Right ventricle myocardium inferior (tissue), 1 donor: ENCODE measurements around the gene CBX2. TPM values are rescaled to one million over a fixed set of nuclear protein-coding genes. Genes with fewer than 3 reads are reported as not detected.

ENCODE experiments used
- ATAC-seq: fragments of 200-7000 bp; cut with Tn5 transposase; one replicate; pipeline ENCODE4 v1.9.1; 2020; ENCODE audit warnings: mild to moderate bottlenecking, moderate library complexity
- DNase-seq: peaks from one replicate; pipeline ENCODE4 v3.0.0; 2021; ENCODE audit errors: missing footprints
- intact Hi-C: fragments of 100-400 bp; cut with DNase I; formaldehyde crosslinking; loops from one replicate; pipeline ENCODE4 v1.11.0; 2022
- total RNA-seq: library from RNA; stranded (reverse); fragmentation: NEBNext Ultra II Directional; extraction: Animal tissue kit (Norgen Biotek cat#: 25700); gene quantifications from one replicate; pipeline ENCODE4 v1.2.1, GENCODE V29; 2021
- donor health status: DM: no; HTN: yes; CAD: no; lungs with severe emphysema.

CBX2 gene
- total RNA-seq, 1 donor from 2014 or later, result 4.2 TPM

DNA sequence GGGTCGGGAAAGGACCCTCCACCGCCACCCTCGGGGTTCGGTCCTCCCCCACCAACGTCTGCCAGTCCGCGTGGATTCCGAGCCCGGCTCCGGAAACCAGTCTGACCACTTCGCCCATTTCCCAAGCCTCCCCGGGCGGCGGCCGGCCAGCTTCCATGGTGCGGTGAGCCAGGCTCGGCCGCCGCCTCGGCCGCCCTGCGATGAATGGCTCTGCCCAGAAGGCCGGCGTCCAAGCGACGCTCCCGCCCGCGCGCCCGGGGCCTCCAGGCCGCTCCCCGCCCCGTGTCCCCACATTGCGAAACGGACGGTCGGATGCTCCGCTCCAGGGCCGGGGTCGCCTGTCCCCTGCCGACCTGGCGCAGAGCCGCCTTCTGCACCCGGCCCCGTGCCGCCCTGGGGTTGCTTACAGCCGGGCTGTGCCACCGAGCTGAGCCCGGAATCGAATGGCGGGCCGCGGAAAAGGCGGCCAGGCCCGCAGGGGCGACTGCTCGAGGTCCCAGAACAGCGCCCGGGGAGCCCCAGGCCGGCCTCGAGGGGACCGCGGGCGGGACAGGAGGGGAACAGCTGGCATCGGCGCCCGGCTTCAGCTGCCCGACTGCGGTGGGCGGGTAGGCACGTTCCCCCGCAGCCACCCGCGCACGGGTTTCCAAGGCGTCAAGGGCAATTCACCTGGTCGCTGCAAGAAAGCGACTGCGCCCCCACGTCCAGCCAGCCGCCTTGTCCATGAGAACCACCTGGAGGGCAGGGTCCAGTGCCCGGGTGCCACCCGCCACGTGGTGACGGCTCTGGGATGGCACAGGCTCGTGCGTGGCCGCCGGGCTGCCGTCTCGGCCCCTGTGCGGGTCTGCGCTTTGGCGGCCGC is 37.3 kb downstream of the CBX2 start:
- no peak for DNase-seq
- peak; percentile 23 for ATAC-seq
- intact Hi-C loops, result no loop called here

DNA sequence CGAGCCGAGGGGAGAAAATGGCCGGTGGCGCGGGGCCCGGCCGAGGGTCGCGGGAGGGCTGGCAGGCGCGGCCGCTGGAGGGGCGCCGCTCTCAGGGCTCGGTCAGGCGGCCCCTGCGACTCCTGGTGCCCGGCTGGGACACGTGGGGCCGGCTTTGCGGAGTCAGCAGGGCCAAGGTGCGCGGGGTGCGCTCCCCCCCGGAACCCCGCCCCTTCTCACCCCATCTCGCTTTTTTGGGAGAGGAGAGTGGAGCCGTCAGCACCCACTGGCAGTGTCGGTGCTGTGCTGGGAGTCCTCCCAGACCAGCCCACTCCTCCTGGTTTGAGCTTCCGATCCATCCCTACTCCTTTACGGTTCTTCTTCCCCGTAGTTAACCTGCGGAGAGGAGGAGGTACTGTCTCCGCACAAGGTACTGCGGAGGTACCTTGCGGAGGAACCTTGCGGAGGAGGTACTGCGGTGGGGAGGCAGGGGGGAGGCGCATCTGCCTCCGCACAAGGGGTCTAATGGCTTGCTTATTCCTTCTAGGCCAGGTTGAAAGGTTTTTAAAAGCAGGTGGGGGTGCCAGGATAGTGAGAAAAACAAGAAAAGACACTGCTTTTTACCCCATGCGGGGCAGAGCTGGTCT is 38.0 kb downstream of the CBX2 start:
- intact Hi-C loops, result no loop called here
- ATAC-seq (no peak), DNase-seq (no peak)

DNA sequence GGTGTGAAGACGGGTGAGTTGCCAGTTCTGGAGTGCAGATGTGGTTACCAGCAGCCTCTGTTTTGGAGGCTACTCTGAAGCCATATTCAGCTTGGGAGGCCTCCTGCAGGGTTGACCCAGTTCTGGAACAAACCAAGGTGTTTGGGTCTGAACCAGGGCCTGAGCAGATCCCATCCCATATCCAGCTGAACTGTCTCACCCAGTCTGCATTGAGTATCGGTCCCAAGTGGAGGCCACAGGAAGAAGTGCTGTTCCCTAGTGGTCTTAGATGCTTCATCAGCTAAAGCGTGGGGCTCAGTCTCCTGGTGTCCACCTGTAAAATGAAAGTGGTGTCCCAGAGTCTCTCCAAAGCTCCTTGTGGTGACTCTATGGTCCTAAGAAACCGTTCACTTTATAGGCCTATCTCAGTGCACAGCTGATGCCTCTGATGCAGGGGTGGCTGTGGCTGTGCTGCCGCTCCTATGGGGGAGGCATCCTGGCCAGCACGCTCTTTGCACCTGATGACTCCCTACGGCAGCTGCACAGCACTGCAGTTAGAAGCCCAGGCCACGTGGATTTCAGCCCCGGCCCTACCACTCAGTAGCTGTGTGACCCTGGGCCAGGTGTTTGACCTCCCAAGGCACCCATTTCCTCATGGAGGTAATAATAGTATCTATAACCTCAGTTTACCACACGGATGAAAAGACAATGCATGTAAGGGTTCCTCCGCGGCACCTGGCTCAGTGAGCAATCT is 40.2 kb downstream of the CBX2 start:
- DNase-seq, result no peak
- intact Hi-C loops, result no loop called here
- no peak for ATAC-seq

DNA sequence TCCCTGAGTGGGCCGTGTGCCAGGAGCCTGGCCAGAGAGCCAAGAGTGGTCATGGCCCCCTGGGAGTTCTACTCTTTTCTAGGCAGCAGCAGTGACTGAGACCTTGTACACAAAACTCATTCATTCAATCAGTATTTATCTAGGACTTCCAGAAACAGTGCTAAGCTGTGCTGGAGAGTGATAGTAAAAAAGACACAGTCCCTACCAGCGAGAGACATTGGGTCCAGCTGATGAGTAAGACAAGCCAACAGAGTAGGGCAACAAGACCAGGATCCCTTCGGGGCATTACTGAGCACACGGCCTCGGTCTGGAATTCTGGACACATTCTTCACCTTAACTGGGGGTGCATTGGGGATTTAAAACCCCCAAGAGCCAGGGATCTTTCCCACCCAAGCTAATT is 41.1 kb downstream of the CBX2 start:
- intact Hi-C loops, result no loop called here
- DNase-seq (no peak), ATAC-seq (no peak)

DNA sequence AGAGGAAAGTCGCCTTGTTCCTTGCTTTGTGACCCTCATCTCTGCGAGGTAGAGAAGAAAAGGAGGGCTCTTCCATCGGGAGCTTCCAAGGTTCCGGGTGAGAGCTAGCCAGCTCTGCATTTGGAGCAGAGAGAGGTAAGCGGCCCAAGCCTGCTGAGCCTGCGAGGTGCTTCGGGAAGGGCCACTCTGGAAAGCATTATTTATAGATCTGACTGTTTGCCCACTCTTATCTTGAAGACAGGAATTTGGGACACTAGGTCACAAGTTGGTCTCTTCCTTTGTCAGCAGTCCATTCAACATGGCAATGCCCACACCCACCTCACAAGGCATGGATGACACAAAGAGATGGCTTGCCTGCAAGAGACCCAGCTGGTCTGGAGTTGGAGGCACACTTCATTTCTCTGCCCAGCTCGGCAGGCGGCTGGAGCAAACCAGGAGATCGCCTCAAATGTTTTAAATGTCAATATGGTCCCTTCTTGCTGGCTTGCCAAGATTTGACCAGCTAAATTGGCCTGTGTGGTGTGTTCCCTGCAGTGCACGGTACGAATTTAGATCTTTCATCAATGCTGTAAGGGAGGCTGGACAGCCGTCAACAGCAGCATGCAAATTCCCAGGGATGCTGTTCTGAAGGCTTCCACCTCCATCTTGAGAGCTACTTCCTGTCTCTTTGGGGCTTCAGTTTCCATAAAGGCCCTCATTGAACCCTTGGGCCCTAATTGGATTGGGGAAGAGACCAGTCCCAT is 41.8 kb downstream of the CBX2 start:
- no peak for DNase-seq
- intact Hi-C loops, result no loop called here
- ATAC-seq, result peak; percentile 66

DNA sequence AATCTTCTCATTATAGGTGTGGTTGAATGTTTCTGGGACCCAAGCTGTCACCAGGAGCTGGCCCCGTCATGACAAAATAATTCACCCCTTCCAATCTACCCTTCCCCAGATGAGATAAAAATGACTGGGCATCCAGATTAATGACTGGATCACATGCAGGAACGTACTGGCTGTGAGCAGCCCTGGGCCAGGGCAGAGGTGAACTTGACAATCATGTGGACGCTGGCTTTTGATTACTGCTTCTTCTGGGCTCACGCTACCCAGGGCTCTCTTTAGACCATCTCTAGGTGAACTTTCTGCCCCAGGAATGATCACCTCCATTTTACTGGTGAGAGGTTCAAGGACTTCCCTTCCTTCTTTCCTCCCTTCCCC is 43.0 kb downstream of the CBX2 start:
- ATAC-seq, result no peak
- intact Hi-C loops, result no loop called here
- DNase-seq, result no peak

DNA sequence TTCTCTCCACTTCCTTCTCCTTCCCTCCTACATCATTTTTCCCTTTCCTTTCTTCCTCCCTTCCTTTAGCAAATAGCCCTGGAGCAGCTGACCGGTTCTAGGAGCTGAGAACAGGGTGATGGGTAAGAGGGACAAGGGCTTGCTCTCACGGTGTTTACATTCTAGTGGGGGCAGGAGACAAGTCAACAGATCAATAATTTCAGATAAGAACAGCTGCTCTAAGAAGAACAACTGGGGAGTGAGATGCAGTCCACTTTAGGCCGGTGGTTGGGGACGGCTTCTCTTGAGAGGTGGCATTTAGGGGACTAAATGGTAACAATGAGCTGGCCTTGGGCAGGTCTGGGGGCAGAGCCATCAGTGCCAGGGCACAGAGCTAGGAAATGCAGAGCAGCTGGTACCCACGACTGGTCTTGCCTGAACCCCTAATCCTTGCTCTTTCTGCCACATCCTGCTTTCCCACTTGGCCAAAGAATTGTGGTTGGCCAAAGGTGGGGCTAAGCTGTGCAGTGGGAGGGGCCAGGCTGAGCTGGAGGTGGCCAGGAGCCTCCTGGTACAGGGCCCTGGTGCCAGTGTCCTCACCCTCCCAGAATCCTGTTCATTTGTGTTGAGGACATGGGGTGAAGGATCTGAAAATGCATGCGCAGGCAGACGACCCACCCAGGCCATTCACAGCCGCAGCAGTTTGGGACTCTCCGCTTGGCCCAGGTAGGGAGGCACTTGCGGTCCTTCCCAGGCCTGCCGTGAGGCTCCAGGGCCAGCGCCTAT is 43.6 kb downstream of the CBX2 start:
- no peak for ATAC-seq
- intact Hi-C loops, result no loop called here
- DNase-seq, result no peak

DNA sequence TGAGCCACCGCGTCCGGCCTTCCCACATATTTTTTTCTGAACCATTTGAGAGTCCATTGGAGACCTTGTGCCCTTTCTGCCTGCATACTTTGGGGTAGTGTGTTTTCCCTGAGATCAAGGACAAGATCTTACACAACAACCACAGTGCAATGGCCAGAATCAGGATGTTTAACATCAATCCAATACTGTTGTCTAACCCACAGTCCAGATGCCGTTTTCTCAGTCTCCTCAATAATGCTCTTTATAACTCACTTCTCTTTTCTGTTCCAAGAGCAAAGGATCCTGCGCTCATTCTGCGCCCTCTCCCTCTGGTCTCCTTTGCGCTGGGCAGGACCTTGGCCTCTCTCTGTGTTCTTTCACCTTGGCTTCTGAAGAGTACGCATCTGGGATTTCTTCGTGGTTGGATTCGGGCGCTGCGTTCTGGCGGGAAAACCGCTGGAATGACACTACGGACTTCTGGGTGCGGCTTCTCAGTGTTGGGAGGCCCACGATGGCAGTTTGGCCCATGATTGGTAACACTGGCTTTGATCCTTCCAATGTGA is 44.7 kb downstream of the CBX2 start:
- ATAC-seq, result no peak
- intact Hi-C loops, result no loop called here
- no peak for DNase-seq

DNA sequence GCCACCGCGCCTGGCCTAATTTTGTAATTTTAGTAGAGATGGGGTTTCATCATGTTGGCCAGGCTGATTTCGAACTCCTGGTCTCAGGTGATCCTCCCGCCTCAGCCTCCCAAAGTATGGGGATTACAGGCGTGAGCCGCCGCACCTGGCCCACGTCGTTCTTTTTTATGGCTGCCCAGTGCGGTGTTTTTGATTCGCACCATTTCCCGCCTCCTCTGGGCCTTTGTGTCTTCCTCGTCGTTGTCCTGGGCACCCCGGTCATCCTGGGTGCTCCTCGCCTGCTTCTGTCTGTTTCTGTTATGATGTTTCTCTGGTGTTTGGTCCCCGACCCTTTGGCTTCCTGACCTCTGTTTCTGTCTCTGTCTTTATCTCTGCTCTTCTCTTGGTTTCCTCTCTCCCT is 46.3 kb downstream of the CBX2 start:
- DNase-seq (no peak), ATAC-seq (no peak)
- intact Hi-C loops, result no loop called here

DNA sequence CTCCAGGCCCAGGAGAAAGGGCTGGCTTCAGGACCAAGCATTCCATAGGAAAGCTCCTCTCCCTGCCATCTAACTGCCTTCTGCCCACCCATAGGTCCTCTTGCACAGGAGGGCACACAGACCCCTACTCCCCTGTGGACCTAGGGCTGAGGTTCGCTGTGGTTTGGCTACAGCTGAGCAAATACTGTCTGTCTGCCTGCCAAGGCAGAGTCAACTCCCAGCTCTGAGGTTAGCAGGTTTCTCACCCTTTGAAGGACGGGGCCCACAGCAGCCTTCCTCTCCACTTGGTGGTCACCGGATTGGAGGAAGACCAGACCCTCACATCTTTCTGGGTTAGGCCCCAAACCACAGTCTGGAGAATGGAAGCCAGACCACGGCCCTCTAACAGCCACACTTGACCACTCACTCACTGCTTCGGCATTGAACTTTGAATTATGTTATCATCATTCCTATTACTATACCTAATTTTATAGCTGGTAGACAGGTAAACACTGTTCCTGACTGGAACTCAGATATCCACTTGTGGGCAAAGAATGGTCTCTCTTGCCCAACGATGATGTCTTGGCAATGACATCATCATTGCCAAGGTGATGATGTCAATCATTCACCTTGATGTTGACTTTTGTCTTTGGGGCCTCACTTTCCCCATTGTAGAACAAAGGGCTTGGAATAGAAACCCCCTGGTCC is 47.1 kb downstream of the CBX2 start:
- intact Hi-C loops, result no loop called here
- DNase-seq, result no peak
- no peak for ATAC-seq

DNA sequence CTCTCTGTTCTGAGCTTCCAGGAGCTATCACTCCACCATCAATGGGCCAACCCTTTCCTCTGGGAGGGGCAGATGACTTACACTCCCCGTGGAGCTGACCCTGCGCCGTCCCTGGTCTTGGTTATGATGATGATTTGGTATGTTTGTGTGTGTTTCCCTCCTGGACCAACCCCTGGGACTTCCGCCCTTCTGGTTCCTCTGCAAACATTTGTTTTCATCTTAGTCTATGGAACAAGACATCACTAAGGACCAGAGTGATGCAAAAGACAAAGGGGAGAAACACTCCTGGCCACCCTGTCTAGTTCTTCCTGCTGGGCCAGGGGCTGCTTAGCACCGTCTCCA is 47.6 kb downstream of the CBX2 start:
- intact Hi-C loops, result no loop called here
- no peak for ATAC-seq

DNA sequence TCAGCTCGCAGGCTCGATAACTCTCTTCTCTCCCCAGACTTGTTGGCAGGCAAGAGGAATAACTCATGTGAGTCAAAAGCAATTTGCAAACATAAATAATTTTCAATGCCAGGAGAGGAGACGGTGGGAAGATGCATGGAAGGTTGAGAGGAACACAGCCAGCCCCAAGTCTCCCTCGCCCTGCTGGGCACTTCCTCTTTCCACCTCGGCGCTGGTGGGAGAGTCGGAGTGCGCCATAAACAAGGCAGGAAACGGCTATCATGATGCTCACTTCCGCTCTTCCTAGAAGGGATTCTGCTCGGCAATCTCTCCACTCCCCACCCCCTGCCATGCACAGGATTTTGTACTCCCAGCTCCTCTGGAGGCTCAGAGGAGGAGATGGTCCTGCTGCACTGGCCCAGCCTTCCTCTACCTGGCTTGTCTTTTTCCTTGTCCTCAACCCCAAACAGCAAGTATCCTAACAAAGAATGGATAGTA is 48.3 kb downstream of the CBX2 start:
- no peak for DNase-seq
- peak; percentile 22 for ATAC-seq
- intact Hi-C loops, result no loop called here

More for the DNA sequence above, 47.6 kb downstream of the CBX2 start:
- DNase-seq, result no peak

DNA sequence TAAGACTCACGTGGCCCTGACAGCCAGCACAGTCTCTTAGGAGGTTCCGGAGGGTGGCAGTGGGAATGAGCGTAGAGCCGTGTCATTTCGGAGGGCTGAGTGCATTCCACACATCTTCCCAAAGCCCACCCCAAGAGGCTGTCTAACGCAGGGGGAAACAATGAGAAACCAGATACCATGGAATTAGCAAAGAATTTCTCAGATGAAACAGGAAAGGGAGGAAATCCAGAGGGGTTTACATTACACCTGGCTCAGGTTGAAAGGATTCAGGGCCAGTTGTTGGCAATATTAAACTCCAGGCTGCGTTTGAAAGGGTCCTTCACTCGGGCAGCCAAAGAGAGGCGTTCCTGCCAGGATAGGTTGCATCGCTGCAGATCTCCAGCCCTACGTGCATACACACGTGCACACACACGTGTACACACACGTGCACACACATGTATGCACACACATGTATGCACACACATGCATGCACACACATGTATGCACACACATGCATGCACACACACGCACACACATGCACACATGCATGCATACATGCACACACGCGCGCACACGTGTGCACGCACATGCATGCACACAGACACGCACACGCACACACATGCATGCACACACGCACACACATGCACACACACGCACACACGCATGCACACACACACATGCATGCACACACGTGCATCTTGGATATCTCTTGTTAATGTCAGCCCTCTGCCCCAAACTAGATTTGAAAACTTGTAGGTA is 49.1 kb downstream of the CBX2 start:
- ATAC-seq (no peak), DNase-seq (no peak)
- intact Hi-C loops, result no loop called here

DNA sequence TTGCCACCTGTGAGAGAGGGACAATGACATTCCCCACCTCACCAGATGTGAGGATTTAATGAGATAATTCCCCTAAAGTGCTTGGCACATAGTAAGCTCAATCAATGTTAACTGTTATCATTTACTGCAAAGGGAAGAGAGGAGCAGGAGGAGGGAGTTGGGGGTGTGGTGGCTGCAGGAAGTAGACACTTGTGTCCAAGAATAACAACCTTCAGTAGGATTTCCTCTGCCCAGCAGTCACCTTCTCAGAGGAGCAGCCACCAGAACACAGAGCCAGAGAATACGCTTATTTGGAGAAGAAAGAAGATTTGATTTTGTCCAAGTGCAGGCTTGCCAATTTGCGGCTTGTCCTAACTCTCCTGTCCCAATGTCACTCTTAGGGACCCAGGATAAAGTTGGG is 51.1 kb downstream of the CBX2 start:
- DNase-seq, result no peak
- intact Hi-C loops, result no loop called here
- ATAC-seq, result no peak

DNA sequence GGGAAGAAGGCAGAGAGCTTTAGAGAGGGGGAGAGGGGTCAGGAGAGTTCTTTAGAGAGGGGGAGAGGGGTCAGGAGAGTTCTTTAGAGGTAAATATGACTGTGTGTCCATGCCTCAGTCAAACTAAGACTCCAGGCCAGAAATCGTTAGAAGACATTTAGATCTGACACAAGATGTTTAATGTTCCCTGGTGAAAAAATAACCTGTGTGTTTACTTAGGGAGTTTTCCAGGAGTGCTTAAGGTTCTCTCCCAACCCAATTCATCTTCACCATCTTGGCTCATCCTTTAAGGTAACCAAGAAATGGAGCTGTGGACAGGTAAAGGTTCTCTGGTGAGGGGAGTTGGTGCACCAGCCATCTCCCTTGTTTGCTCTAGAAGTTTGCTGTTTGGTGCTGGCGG is 51.5 kb downstream of the CBX2 start:
- intact Hi-C loops, result no loop called here
- ATAC-seq (no peak), DNase-seq (no peak)

DNA sequence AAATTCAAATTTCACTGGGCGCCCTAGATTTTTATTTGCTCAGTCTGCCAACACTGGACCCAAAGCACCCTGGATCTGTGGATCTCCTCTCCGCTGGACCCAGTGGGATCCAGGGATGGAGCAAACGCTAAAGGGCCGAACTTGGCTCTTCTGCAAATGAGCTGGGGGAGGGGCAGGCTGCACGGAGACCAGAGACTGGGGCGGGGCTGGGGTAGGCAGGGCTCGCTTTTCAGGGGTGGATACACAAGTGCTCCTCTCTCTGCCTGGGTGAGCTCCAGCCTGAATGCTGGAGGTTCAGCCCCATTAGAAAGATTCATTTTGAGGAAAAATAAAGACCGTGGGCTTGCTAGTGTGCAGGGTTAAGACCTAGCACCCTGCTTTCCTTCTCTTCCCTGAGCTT is 52.4 kb downstream of the CBX2 start:
- DNase-seq (no peak), ATAC-seq (no peak)
- intact Hi-C loops, result no loop called here

DNA sequence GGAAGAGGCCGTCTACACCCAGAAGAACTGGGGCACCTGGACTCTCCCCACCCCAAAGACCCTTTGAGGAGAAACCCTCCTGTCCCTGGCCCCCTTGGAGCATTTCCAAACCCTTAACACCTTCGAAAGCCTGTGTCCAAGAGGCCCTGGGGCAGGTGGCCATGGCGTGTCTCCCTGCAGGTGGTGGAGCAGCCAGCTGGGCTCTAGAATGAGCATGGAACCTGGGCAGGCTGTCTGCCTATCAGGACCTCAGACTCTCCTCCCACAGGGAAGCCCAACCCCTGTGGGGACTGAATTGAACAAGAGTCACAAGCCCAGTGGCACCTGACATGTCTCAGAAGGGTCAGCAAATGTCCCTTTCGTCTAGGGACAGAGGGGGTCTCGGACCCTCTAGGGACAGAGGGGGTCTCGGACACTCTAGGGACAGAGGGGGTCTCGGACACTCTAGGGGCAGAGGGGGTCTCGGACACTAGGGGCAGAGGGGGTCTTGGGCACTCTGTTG is 52.9 kb downstream of the CBX2 start:
- ATAC-seq, result no peak
- intact Hi-C loops, result no loop called here
- DNase-seq, result no peak
